ENCODE data around the gene EDRF1.
"Not testable (repeated sequence)": the region's sequence is repeated elsewhere in the genome, so short reads cannot be mapped to it uniquely, and the experiment has no call there.

The EDRF1 gene

GRCh38 chr10:125709553-125710474 lies 9.7 kb upstream of the EDRF1 start:
- no peak for DNase-seq

GRCh38 chr10:125711110-125711750 lies 8.3 kb upstream of the EDRF1 start:
- peak; percentile 30 for DNase-seq

- DNase-seq: not testable (repeated sequence)
Observed at GRCh38 chr10:125714728-125715127, 4.8 kb upstream of the EDRF1 start.

GRCh38 chr10:125720002-125720382 lies 483 bp downstream of the EDRF1 start:
- DNase-seq: no peak

- no peak for DNase-seq
Observed at GRCh38 chr10:125721035-125721434, 1.5 kb downstream of the EDRF1 start.

GRCh38 chr10:125722811-125723210 lies 3.3 kb downstream of the EDRF1 start:
- DNase-seq: no peak

- no peak for DNase-seq
Observed at GRCh38 chr10:125726914-125727313, 7.4 kb downstream of the EDRF1 start.

GRCh38 chr10:125727436-125727835 lies 7.9 kb downstream of the EDRF1 start:
- DNase-seq: no peak

GRCh38 chr10:125734148-125734547 lies 14.6 kb downstream of the EDRF1 start:
- no peak for DNase-seq

GRCh38 chr10:125734823-125735222 lies 15.3 kb downstream of the EDRF1 start:
- DNase-seq: no peak

GRCh38 chr10:125738206-125738605 lies 18.7 kb downstream of the EDRF1 start:
- DNase-seq: no peak

- DNase-seq: no peak
Observed at GRCh38 chr10:125739994-125740679, 20.6 kb downstream of the EDRF1 start.

- DNase-seq: no peak
Observed at GRCh38 chr10:125742465-125742864, 23.0 kb downstream of the EDRF1 start.

- DNase-seq: no peak
Observed at GRCh38 chr10:125744909-125745308, 25.4 kb downstream of the EDRF1 start.

- no peak for DNase-seq
Observed at GRCh38 chr10:125747417-125747816, 27.9 kb downstream of the EDRF1 start.

- DNase-seq: no peak
Observed at GRCh38 chr10:125756196-125756595, 36.7 kb downstream of the EDRF1 start.

GRCh38 chr10:125756853-125757487 lies 37.5 kb downstream of the EDRF1 start:
- no peak for DNase-seq

- DNase-seq: no peak
Observed at GRCh38 chr10:125757742-125758141, 38.2 kb downstream of the EDRF1 start.

- DNase-seq: no peak
Observed at GRCh38 chr10:125761961-125762360, 42.5 kb downstream of the EDRF1 start.

GRCh38 chr10:125762692-125763648 lies 43.5 kb downstream of the EDRF1 start:
- no peak for DNase-seq

GRCh38 chr10:125765835-125766234 lies 46.3 kb downstream of the EDRF1 start:
- no peak for DNase-seq

- no peak for DNase-seq
Observed at GRCh38 chr10:125766511-125766910, 47.0 kb downstream of the EDRF1 start.
